ENCODE results near the gene MYOM1.

The MYOM1 gene

DNA sequence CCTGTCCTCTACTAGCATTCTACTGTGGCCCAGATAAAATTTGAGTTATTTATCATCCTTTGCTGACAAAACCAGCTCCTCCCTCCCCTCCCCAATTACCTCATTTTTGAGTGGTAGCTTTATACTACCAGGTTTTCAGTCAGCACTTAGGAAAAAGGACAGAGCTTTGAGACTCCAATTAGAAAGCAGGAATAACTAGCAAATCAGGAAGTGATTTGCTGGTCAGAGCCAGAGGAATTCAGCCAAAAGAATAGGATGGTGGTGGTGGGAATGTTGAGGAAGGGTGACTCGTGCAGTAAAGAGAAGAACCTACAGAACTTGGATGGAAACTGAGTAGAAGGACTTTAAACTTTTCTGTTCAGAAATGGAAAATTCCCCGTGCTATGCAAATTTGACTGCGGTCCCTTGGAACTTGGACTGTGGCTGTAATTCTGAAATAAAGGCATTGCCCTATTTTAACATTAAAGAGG lies 45.8 kb upstream of the MYOM1 start:
- peaks cover 67% of the 10 kb centered on the region for H3K79me2 ChIP-seq
- H2AFZ ChIP-seq, result no peak overlapping the region
- no peaks in the 10 kb centered on the region for H3K36me3 ChIP-seq (ENCODE audit: control insufficient read depth, insufficient read depth, low read length)
- H3K4me1 ChIP-seq, result peaks cover 34% of the 10 kb centered on the region
- H3K9me3 ChIP-seq (ENCODE audit: control insufficient read depth, low read length), result no peaks in the 10 kb centered on the region
- no peak overlapping the region for H3K4me2 ChIP-seq (ENCODE audit: low read length)
- TF ChIP-seq CTCF (IDR thresholded peaks at IDR 0.05), result no peak
- no peak overlapping the region for H3K4me3 ChIP-seq (ENCODE audit: low read depth, low read length)
- no peak overlapping the region for H3K9ac ChIP-seq
- no peak overlapping the region for H3K27ac ChIP-seq
- H3K27me3 ChIP-seq (ENCODE audit: control insufficient read depth, insufficient read depth, low read length), result no peaks in the 10 kb centered on the region

DNA sequence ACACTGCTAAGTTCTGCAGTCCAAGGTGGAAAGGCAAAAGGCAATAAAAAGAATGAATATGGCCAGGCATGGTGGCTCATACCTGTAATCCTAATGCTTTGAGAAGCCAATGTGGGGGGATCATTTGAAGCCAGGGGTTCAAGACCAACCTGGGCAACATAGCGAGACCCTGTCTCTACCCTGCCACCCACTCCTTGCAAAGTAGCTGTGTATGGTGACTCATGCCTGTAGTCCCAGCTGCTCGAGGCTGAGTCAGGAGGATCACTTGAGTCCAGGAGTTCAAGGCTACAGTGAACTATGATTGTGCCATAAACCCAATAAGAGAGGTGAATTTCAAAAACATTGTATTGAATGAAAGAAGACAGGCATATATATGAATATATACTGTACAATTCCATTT lies 44.6 kb upstream of the MYOM1 start:
- no peak for TF ChIP-seq CTCF (IDR thresholded peaks at IDR 0.05)
- Histone ChIP-seq H3K79me2 (peaks cover 61% of the 10 kb centered on the region), H2AFZ (no peak overlapping the region), H3K27ac (no peak overlapping the region), H3K9ac (no peak overlapping the region), H3K4me2 (ENCODE audit: low read length) (no peak overlapping the region), H3K4me3 (ENCODE audit: low read depth, low read length) (no peak overlapping the region), H3K9me3 (ENCODE audit: control insufficient read depth, low read length) (no peaks in the 10 kb centered on the region), H3K36me3 (ENCODE audit: control insufficient read depth, insufficient read depth, low read length) (no peaks in the 10 kb centered on the region), H3K27me3 (ENCODE audit: control insufficient read depth, insufficient read depth, low read length) (no peaks in the 10 kb centered on the region), H3K4me1 (peaks cover 32% of the 10 kb centered on the region)

DNA sequence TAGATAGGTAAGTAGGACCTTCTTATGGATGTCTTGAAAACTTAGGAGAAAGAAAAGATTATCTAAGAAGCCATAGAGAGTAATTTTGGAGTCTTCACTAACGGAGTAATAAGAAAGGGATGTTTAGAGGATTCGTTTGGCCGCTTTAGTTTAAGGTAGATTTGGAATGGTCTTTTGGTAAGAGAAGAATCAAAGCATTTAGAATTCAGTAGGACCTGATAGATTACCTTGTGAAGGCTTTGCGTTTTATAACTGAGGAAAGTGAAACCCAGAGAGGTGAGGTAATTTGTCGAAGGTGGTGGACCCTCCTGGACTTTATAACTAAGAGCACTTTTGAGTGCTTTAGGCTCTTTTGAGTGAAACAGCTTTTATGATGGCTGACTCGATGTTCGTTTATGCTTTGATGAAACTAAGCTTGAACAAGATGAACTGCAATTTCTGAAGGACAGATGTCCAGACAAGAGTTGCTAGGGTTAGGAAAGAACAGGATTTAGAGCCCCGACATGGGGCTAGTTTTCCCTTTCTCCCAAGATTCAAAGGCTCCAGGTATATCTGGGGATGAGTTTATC lies 43.4 kb upstream of the MYOM1 start:
- no peaks in the 10 kb centered on the region for H3K27me3 ChIP-seq (ENCODE audit: control insufficient read depth, insufficient read depth, low read length)
- peaks cover 20% of the 10 kb centered on the region for H3K4me1 ChIP-seq
- no peaks in the 10 kb centered on the region for H3K9me3 ChIP-seq (ENCODE audit: control insufficient read depth, low read length)
- peaks cover 49% of the 10 kb centered on the region for H3K79me2 ChIP-seq
- peak overlapping the region; percentile 87 for H3K4me3 ChIP-seq (ENCODE audit: low read depth, low read length)
- peak overlapping the region; percentile 95 for H3K27ac ChIP-seq
- H3K9ac ChIP-seq, result no peak overlapping the region
- H3K36me3 ChIP-seq (ENCODE audit: control insufficient read depth, insufficient read depth, low read length), result no peaks in the 10 kb centered on the region
- peak overlapping the region; percentile 80 for H3K4me2 ChIP-seq (ENCODE audit: low read length)
- H2AFZ ChIP-seq, result no peak overlapping the region
- TF ChIP-seq CTCF (IDR thresholded peaks at IDR 0.05), result no peak

DNA sequence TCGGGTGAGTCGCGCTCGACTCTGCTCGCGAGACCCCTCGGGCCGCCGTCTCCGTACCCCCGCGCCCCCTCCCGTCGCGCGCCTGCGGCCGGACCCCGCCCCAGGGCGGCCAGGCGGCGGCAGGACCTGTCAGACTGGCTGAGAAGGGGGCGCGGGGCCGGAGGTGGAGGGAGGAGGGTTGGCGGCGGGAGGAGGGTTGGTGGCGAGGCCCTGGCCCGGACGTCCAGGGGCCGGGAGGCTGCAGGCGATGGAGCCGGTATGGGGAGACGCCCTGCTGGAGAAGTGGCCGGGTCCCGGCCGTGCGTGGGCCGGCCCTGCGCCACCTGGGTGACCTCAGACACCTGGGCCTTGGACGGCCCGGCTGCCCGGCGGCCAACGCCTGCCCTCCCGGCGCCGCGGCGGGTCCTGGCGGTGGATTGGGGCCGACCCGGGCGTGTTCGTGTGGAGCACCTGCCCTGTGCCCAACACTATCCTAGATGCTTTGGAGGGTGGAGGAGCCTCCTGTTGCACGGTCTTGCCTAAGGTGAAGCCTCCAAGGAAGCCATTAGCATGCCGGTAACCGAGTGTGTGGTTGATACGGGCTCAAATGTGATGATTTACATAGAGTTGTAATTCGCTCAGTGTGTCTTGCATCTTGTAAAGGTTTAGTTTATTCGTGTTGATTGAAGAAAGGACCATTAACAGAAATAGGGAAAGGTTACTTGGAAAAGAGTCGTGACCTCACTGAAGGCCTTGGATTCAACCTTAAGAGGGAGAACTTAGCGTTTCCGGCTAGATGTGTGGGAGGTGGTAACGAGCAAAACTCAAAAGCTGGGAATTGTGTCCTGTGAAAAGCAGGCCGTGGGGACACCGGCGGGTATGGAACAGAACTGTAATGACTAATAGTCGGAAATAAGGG lies 42.7 kb upstream of the MYOM1 start:
- Histone ChIP-seq H2AFZ (peak overlapping the region; percentile 92), H3K9me3 (ENCODE audit: control insufficient read depth, low read length) (no peaks in the 10 kb centered on the region), H3K4me3 (ENCODE audit: low read depth, low read length) (peak overlapping the region; percentile 87), H3K27me3 (ENCODE audit: control insufficient read depth, insufficient read depth, low read length) (no peaks in the 10 kb centered on the region), H3K4me2 (ENCODE audit: low read length) (peak overlapping the region; percentile 80), H3K36me3 (ENCODE audit: control insufficient read depth, insufficient read depth, low read length) (no peaks in the 10 kb centered on the region), H3K27ac (peak overlapping the region; percentile 95), H3K9ac (peak overlapping the region; percentile 97), H3K79me2 (peaks cover 46% of the 10 kb centered on the region), H3K4me1 (peaks cover 17% of the 10 kb centered on the region)
- peak; percentile 4 for TF ChIP-seq CTCF (IDR thresholded peaks at IDR 0.05)

Measured in parathyroid adenoma (tissue), 2 donors.